Liver (tissue), 9 donors: ENCODE data around the gene DPM3. TPM values are rescaled to one million over a fixed set of nuclear protein-coding genes. Genes with fewer than 3 reads are reported as not detected.
"Not testable (repeated sequence)": the region's sequence is repeated elsewhere in the genome, so short reads cannot be mapped to it uniquely, and the experiment has no call there.

Experiments
- DNase-seq: peaks from one replicate; pipeline ENCODE4 v3.0.0-alpha.2; 2017; ENCODE audit warnings: low spot score
- H3K27ac ChIP-seq, 2 donors: one replicate each; pipeline ENCODE4 v1.7.0; 2013; ENCODE audit warnings: inconsistent platforms in 2 of 2, low read length in 2 of 2, control low read depth in 1 of 2, low read depth in 1 of 2, mild to moderate bottlenecking in 1 of 2
- H3K27me3 ChIP-seq, 4 donors: one replicate each; pipeline versions ENCODE4 v1.6.1 to v1.7.0; 2013; ENCODE audit warnings: low read length in 3 of 4, inconsistent platforms in 1 of 4, mild to moderate bottlenecking in 1 of 4, moderate library complexity in 1 of 4; ENCODE audit not compliant: control insufficient read depth in 4 of 4, insufficient read depth in 4 of 4
- H3K36me3 ChIP-seq, 4 donors: one replicate each; pipeline versions ENCODE4 v1.6.1 to v1.7.0; 2013; ENCODE audit warnings: low read length in 3 of 4, mild to moderate bottlenecking in 3 of 4, low read depth in 1 of 4, moderate library complexity in 1 of 4; ENCODE audit not compliant: control insufficient read depth in 4 of 4, insufficient read depth in 3 of 4
- H3K4me1 ChIP-seq, 4 donors: one replicate each; pipeline versions ENCODE4 v1.6.1 to v1.7.0; 2013; ENCODE audit warnings: low read length in 3 of 4, mild to moderate bottlenecking in 3 of 4, moderate library complexity in 1 of 4; ENCODE audit not compliant: control insufficient read depth in 4 of 4, insufficient read depth in 4 of 4
- H3K4me3 ChIP-seq, 3 donors: one replicate each; pipeline versions ENCODE4 v1.6.1 to v1.7.0; 2013; ENCODE audit warnings: low read length in 3 of 3, control low read depth in 1 of 3, low read depth in 1 of 3, mild to moderate bottlenecking in 1 of 3
- H3K9ac ChIP-seq, 2 donors: one replicate each; pipeline ENCODE4 v1.7.0; 2013; ENCODE audit warnings: low read length in 2 of 2, mild to moderate bottlenecking in 2 of 2, moderate library complexity in 2 of 2, control low read depth in 1 of 2, low read depth in 1 of 2
- H3K9me3 ChIP-seq, 4 donors: one replicate each; pipeline versions ENCODE4 v1.6.1 to v1.7.0; 2013; ENCODE audit warnings: low read length in 3 of 4; ENCODE audit not compliant: control insufficient read depth in 4 of 4
- FOXA1 ChIP-seq: IDR thresholded peaks from 2 replicates; pipeline ENCODE4 v1.6.1; 2016; ENCODE audit warnings: antibody characterized with exemption
- GABPA ChIP-seq, 2 donors: IDR thresholded peaks in 1 of 2; conservative IDR thresholded peaks in 1 of 2; 2 replicates each; pipeline ENCODE4 v1.6.1; 2016; ENCODE audit warnings: antibody characterized with exemption in 2 of 2, mild to moderate bottlenecking in 1 of 2, moderate library complexity in 1 of 2
- HNF4A ChIP-seq, 2 donors: conservative IDR thresholded peaks; 2 replicates each; pipeline ENCODE4 v1.6.1; 2016; ENCODE audit warnings: antibody characterized with exemption in 2 of 2, mild to moderate bottlenecking in 2 of 2
- HNF4G ChIP-seq: IDR thresholded peaks from 2 replicates; pipeline ENCODE4 v1.6.1; 2016; ENCODE audit warnings: antibody characterized with exemption
- JUND ChIP-seq, 2 donors: IDR thresholded peaks; 2 replicates each; pipeline ENCODE4 v1.6.1; 2016; ENCODE audit warnings: antibody characterized with exemption in 2 of 2
- NR2F2 ChIP-seq: IDR thresholded peaks from 2 replicates; pipeline ENCODE4 v1.6.1; 2016; ENCODE audit warnings: antibody characterized with exemption
- RAD21 ChIP-seq, 2 donors: IDR thresholded peaks; 2 replicates each; pipeline ENCODE4 v1.6.1; 2016; ENCODE audit warnings: antibody characterized with exemption in 2 of 2, mild to moderate bottlenecking in 2 of 2
- RXRA ChIP-seq, 2 donors: IDR thresholded peaks; 2 replicates each; pipeline ENCODE4 v1.6.1; 2017 to 2018; ENCODE audit warnings: antibody characterized with exemption in 2 of 2, mild to moderate bottlenecking in 1 of 2
- SP1 ChIP-seq: IDR thresholded peaks from 2 replicates; pipeline ENCODE4 v1.6.1; 2018; ENCODE audit warnings: antibody characterized with exemption, mild to moderate bottlenecking
- TAF1 ChIP-seq: conservative IDR thresholded peaks from 2 replicates; pipeline ENCODE4 v1.6.1; 2016; ENCODE audit warnings: antibody characterized with exemption, mild to moderate bottlenecking
- YY1 ChIP-seq: IDR thresholded peaks from 2 replicates; pipeline ENCODE4 v1.6.1; 2016; ENCODE audit warnings: antibody characterized with exemption, mild to moderate bottlenecking
- WGBS: extraction: QIAGEN DNeasy Blood & Tissue Kit; methylation state at CpG from one replicate; pipeline ENCODE4 v1.1.7; 2013; 5-methylcytosine and 5-hydroxymethylcytosine counted together
- polyA plus RNA-seq, 2 donors: library from polyadenylated mRNA; stranded (reverse) in 1 of 2; unstranded in 1 of 2; fragments of 200-250 nt in 1 of 2; fragments of >200 nt in 1 of 2; fragmentation: Nextera tagmentation in 1 of 2; extraction: Ambion mirVana in 1 of 2; gene quantifications; one replicate each; pipeline versions ENCODE4 v1.2.1 to v1.2.3, GENCODE V29; 2013 to 2015
- total RNA-seq, 2 donors: library from RNA; depleted of rRNA; stranded (reverse); fragments of >200 nt; gene quantifications; one replicate each; pipeline ENCODE4 v1.2.3, GENCODE V29; 2014
- TF ChIP-seq, protein P1 (sequence below): IDR thresholded peaks from 2 replicates; pipeline ENCODE4 v1.6.1; 2016; ENCODE audit warnings: antibody characterized with exemption
- TF ChIP-seq, protein P2 (sequence below): IDR thresholded peaks from 2 replicates; pipeline ENCODE4 v1.6.1; 2016; ENCODE audit warnings: antibody characterized with exemption
- TF ChIP-seq, protein P3 (sequence below): fragments of 150-350 bp; IDR thresholded peaks from 2 replicates; pipeline ENCODE4 v1.5.1; 2017; ENCODE audit warnings: improper control_type of control experiment, low read depth, low read length; ENCODE audit not compliant: missing input control
- TF ChIP-seq, protein P4 (sequence below): IDR thresholded peaks from 2 replicates; pipeline ENCODE4 v1.6.1; 2016; ENCODE audit warnings: antibody characterized with exemption, mild to moderate bottlenecking
- TF ChIP-seq, protein P5 (sequence below): IDR thresholded peaks from 2 replicates; pipeline ENCODE4 v1.6.1; 2016; ENCODE audit warnings: antibody characterized with exemption
- donor health status: healthy.
- donor health status: healthy.
- donor health status: healthy.
- donor health status: healthy.
- donor health status: healthy.

Gene DPM3
- total and polyA plus RNA-seq, 4 donors, result 27.3 to 134 (median 69.1) TPM

DNA sequence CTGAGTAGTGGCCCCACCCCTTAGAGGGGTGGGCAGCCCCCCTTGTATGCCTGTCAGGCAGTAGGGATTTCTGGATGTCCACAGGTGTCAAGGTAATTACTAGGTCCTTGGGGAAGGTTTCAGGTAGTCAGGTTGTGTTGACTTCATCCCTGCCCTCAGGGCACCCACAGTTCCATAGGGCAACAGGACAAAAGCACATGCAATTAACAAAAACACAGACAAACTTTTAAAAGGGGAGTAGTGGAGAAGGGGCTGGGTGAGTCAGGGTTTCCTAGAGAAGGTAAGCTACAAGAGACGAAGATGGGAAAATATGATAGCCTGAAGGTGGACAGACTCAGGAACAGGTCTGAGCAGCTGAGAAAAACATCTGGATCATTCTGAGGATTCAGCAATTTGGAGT lies 18.7 kb upstream of the DPM3 start:
- no peak overlapping the region for H3K9ac ChIP-seq
- H3K4me3 ChIP-seq, result no peak overlapping the region
- H3K36me3 ChIP-seq, result no peaks in the 10 kb centered on the region
- TF ChIP-seq, protein P1, sequence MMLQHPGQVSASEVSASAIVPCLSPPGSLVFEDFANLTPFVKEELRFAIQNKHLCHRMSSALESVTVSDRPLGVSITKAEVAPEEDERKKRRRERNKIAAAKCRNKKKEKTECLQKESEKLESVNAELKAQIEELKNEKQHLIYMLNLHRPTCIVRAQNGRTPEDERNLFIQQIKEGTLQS, result no peak
- TF ChIP-seq RAD21 (IDR thresholded peaks at IDR 0.05) (no peak), FOXA1 (no peak), GABPA (IDR thresholded peaks at IDR 0.05 in 1 of 2, conservative IDR thresholded peaks at IDR 0.05 in 1 of 2) (no peak), RXRA (IDR thresholded peaks at IDR 0.05) (no peak), YY1 (no peak), SP1 (no peak), JUND (IDR thresholded peaks at IDR 0.05) (no peak), HNF4G (no peak), NR2F2 (no peak), HNF4A (conservative IDR thresholded peaks at IDR 0.05) (no peak), TAF1 (no peak)
- TF ChIP-seq, protein P2, sequence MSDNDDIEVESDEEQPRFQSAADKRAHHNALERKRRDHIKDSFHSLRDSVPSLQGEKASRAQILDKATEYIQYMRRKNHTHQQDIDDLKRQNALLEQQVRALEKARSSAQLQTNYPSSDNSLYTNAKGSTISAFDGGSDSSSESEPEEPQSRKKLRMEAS, result no peak
- TF ChIP-seq, protein P3, sequence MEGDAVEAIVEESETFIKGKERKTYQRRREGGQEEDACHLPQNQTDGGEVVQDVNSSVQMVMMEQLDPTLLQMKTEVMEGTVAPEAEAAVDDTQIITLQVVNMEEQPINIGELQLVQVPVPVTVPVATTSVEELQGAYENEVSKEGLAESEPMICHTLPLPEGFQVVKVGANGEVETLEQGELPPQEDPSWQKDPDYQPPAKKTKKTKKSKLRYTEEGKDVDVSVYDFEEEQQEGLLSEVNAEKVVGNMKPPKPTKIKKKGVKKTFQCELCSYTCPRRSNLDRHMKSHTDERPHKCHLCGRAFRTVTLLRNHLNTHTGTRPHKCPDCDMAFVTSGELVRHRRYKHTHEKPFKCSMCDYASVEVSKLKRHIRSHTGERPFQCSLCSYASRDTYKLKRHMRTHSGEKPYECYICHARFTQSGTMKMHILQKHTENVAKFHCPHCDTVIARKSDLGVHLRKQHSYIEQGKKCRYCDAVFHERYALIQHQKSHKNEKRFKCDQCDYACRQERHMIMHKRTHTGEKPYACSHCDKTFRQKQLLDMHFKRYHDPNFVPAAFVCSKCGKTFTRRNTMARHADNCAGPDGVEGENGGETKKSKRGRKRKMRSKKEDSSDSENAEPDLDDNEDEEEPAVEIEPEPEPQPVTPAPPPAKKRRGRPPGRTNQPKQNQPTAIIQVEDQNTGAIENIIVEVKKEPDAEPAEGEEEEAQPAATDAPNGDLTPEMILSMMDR, result no peak
- TF ChIP-seq, protein P4, sequence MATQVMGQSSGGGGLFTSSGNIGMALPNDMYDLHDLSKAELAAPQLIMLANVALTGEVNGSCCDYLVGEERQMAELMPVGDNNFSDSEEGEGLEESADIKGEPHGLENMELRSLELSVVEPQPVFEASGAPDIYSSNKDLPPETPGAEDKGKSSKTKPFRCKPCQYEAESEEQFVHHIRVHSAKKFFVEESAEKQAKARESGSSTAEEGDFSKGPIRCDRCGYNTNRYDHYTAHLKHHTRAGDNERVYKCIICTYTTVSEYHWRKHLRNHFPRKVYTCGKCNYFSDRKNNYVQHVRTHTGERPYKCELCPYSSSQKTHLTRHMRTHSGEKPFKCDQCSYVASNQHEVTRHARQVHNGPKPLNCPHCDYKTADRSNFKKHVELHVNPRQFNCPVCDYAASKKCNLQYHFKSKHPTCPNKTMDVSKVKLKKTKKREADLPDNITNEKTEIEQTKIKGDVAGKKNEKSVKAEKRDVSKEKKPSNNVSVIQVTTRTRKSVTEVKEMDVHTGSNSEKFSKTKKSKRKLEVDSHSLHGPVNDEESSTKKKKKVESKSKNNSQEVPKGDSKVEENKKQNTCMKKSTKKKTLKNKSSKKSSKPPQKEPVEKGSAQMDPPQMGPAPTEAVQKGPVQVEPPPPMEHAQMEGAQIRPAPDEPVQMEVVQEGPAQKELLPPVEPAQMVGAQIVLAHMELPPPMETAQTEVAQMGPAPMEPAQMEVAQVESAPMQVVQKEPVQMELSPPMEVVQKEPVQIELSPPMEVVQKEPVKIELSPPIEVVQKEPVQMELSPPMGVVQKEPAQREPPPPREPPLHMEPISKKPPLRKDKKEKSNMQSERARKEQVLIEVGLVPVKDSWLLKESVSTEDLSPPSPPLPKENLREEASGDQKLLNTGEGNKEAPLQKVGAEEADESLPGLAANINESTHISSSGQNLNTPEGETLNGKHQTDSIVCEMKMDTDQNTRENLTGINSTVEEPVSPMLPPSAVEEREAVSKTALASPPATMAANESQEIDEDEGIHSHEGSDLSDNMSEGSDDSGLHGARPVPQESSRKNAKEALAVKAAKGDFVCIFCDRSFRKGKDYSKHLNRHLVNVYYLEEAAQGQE, result no peak
- TF ChIP-seq, protein P5, sequence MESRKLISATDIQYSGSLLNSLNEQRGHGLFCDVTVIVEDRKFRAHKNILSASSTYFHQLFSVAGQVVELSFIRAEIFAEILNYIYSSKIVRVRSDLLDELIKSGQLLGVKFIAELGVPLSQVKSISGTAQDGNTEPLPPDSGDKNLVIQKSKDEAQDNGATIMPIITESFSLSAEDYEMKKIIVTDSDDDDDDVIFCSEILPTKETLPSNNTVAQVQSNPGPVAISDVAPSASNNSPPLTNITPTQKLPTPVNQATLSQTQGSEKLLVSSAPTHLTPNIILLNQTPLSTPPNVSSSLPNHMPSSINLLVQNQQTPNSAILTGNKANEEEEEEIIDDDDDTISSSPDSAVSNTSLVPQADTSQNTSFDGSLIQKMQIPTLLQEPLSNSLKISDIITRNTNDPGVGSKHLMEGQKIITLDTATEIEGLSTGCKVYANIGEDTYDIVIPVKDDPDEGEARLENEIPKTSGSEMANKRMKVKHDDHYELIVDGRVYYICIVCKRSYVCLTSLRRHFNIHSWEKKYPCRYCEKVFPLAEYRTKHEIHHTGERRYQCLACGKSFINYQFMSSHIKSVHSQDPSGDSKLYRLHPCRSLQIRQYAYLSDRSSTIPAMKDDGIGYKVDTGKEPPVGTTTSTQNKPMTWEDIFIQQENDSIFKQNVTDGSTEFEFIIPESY, result no peak
- H3K27me3 ChIP-seq, result no peaks in the 10 kb centered on the region
- no peaks in the 10 kb centered on the region for H3K9me3 ChIP-seq
- 84% methylated on average over 1 of the region's 1 CpG for WGBS
- H3K27ac ChIP-seq, result no peak overlapping the region
- DNase-seq, result no peak
- no peaks in the 10 kb centered on the region for H3K4me1 ChIP-seq

DNA sequence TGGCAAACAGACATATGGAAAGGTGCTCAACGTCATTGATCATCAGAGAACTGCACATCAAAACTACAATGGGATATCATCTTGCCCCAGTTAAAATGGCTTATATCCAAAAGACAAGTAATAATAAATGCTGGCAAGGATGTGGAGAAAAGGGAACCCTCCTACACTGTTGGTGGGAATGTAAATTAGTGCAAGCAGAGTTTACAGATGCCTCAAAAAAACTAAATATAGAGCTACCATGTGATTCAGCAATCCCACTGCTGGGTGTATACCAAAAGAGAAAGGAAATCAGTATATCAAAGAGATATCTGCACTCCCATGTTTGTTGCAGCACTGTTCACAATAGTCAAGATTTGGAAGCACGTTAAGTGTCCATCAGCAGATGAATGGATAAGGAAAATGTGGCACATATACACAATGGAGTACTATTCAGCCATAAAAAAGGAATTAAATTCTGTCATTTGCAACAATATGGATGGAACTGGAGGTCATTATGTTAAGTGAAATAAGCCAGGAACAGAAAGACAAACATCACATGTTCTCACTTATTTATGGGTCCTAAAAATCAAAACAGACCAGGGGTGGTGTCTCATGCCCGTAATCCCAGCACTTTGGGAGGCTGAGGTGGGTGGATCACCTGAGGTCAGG lies 15.8 kb upstream of the DPM3 start:
- not testable (repeated sequence) for H3K4me3 ChIP-seq, H3K27me3 ChIP-seq, H3K9ac ChIP-seq, H3K27ac ChIP-seq, H3K4me1 ChIP-seq, DNase-seq, H3K36me3 ChIP-seq, H3K9me3 ChIP-seq
- WGBS, result 70% methylated on average over 3 of the region's 3 CpGs
